Measurements from ENCODE around the gene PRDM5.

Gene PRDM5

DNA sequence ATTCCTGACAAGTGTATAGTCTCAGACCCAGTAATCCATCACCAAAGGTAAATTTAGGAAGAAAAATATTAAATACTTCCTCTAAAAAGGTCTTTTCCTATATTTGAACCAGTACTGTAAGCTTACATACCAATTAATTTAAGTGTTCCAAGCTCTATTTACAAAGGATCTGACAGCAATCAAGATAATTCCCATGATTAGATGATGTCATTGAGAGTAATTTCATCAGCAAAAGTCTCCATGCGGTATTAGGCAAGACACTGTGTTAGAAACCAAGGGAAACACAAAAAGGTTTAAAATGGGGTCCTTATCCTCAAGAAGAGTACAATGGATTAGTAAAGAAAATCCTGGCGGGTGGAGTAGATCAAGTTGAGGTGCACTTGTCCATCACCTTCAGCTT is 198.5 kb downstream of the PRDM5 start:
- Histone ChIP-seq H2AFZ (ENCODE audit: insufficient read depth, low read length, poor library complexity) (no peak overlapping the region), H3K36me3 (ENCODE audit: control insufficient read depth in 1 of 2, insufficient read depth in 2 of 2, low read length in 2 of 2) (peaks cover 0 to 1% of the 10 kb centered on the region in 2 experiments), H3K79me2 (ENCODE audit: control insufficient read depth, insufficient read depth, low read length, poor library complexity) (no peaks in the 10 kb centered on the region), H3K18ac (ENCODE audit: low read length) (no peak overlapping the region), H3K14ac (ENCODE audit: low read length) (no peak overlapping the region), H3K4me3 (ENCODE audit: low read depth, low read length) (no peak overlapping the region), H3K79me1 (ENCODE audit: low read length) (peaks cover 26% of the 10 kb centered on the region), H2BK5ac (ENCODE audit: low read depth, low read length, poor library complexity) (no peak overlapping the region), H3K27me3 (ENCODE audit: insufficient read depth, low read length) (no peaks in the 10 kb centered on the region), H3K4me1 (ENCODE audit: control insufficient read depth in 1 of 2, insufficient read depth in 2 of 2, low read length in 2 of 2) (peaks cover 5 to 10% of the 10 kb centered on the region in 2 experiments), H2AK5ac (ENCODE audit: low read length) (no peak overlapping the region), H2BK12ac (ENCODE audit: low read length) (no peak overlapping the region), H4K91ac (ENCODE audit: low read depth, low read length) (no peak overlapping the region), H3K27ac (ENCODE audit: low read depth, low read length) (no peak overlapping the region), H2BK120ac (ENCODE audit: insufficient read depth, low read length, poor library complexity) (no peak overlapping the region), H4K12ac (ENCODE audit: low read depth, low read length) (no peak overlapping the region), H4K8ac (ENCODE audit: low read depth, low read length) (no peak overlapping the region), H3K4ac (ENCODE audit: low read depth, low read length) (no peak overlapping the region), H3K9me3 (ENCODE audit: insufficient read depth, low read depth, low read length) (no peaks in the 10 kb centered on the region), H3K23ac (ENCODE audit: low read length) (no peak overlapping the region), H3K4me2 (ENCODE audit: low read length) (no peak overlapping the region), H3K9ac (ENCODE audit: low read length) (no peak overlapping the region)
- DNase-seq = no peak
- WGBS (ENCODE audit: extremely low coverage, insufficient coverage, insufficient read length) = no CpG with 5 or more reads among the region's 2 CpGs

DNA sequence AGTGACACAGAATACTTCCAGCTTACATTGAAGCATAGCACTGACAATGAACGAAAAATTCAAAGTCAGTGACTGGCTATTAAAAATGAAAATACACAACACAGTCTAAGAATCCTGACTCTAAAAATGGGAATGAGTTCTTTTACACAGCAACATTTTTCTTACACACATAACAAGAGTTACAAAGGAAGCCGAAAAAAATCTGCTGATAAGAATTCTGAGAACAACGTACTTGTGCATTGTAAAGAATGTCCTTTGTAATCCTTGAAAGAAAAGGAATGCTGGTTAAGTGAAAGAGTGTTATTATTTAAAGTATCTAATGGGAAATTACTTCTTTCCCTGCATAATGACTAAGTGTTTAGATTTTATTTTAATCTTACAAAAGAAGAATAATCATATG is 199.4 kb downstream of the PRDM5 start:
- Histone ChIP-seq H2BK12ac (ENCODE audit: low read length) (no peak overlapping the region), H2AK5ac (ENCODE audit: low read length) (no peak overlapping the region), H3K4me2 (ENCODE audit: low read length) (no peak overlapping the region), H3K36me3 (ENCODE audit: control insufficient read depth in 1 of 2, insufficient read depth in 2 of 2, low read length in 2 of 2) (no peaks in the 10 kb centered on the region), H3K4ac (ENCODE audit: low read depth, low read length) (no peak overlapping the region), H2AFZ (ENCODE audit: insufficient read depth, low read length, poor library complexity) (no peak overlapping the region), H3K27ac (ENCODE audit: low read depth, low read length) (no peak overlapping the region), H4K12ac (ENCODE audit: low read depth, low read length) (no peak overlapping the region), H3K27me3 (ENCODE audit: insufficient read depth, low read length) (no peaks in the 10 kb centered on the region), H3K79me2 (ENCODE audit: control insufficient read depth, insufficient read depth, low read length, poor library complexity) (no peaks in the 10 kb centered on the region), H4K8ac (ENCODE audit: low read depth, low read length) (no peak overlapping the region), H3K23ac (ENCODE audit: low read length) (no peak overlapping the region), H3K4me1 (ENCODE audit: control insufficient read depth in 1 of 2, insufficient read depth in 2 of 2, low read length in 2 of 2) (peaks cover 5 to 10% of the 10 kb centered on the region in 2 experiments), H3K14ac (ENCODE audit: low read length) (no peak overlapping the region), H3K4me3 (ENCODE audit: low read depth, low read length) (no peak overlapping the region), H3K18ac (ENCODE audit: low read length) (no peak overlapping the region), H4K91ac (ENCODE audit: low read depth, low read length) (no peak overlapping the region), H3K9me3 (ENCODE audit: insufficient read depth, low read depth, low read length) (no peaks in the 10 kb centered on the region), H2BK120ac (ENCODE audit: insufficient read depth, low read length, poor library complexity) (no peak overlapping the region), H2BK5ac (ENCODE audit: low read depth, low read length, poor library complexity) (no peak overlapping the region), H3K9ac (ENCODE audit: low read length) (no peak overlapping the region), H3K79me1 (ENCODE audit: low read length) (peaks cover 26% of the 10 kb centered on the region)
- WGBS (ENCODE audit: extremely low coverage, insufficient coverage, insufficient read length) = no CpG with 5 or more reads among the region's 3 CpGs
- DNase-seq = peak in 1 of 2 donors; percentile 56

DNA sequence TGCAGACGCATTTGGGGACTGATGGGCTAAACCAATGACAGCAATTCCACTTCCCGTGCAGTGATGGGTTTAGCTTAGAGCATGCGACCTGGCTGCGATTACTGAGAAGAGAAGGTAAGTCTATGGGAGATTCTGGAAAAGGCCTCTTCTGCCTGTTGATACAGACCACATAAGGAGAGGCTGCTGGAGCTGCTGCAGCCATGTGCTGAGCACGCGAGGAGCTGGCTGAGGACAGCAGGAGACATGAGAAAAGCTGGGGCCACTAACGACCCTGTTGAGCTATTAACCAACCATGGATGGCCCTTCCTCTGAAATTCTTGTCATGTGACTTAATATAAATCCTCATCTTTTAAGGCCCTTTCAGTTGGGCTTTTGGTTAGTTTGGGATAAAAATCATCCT is 199.9 kb downstream of the PRDM5 start:
- Histone ChIP-seq H4K12ac (ENCODE audit: low read depth, low read length) (no peak overlapping the region), H3K27ac (ENCODE audit: low read depth, low read length) (no peak overlapping the region), H2AK5ac (ENCODE audit: low read length) (peak overlapping the region; percentile 49), H4K91ac (ENCODE audit: low read depth, low read length) (peak overlapping the region; percentile 91), H3K14ac (ENCODE audit: low read length) (peak overlapping the region; percentile 56), H2BK120ac (ENCODE audit: insufficient read depth, low read length, poor library complexity) (peak overlapping the region; percentile 74), H3K23ac (ENCODE audit: low read length) (no peak overlapping the region), H2BK5ac (ENCODE audit: low read depth, low read length, poor library complexity) (peak overlapping the region; percentile 21), H3K4me3 (ENCODE audit: low read depth, low read length) (no peak overlapping the region), H3K18ac (ENCODE audit: low read length) (no peak overlapping the region), H3K79me2 (ENCODE audit: control insufficient read depth, insufficient read depth, low read length, poor library complexity) (no peaks in the 10 kb centered on the region), H3K9ac (ENCODE audit: low read length) (no peak overlapping the region), H4K8ac (ENCODE audit: low read depth, low read length) (peak overlapping the region; percentile 76), H3K4me1 (ENCODE audit: control insufficient read depth in 1 of 2, insufficient read depth in 2 of 2, low read length in 2 of 2) (peaks cover 5 to 10% of the 10 kb centered on the region in 2 experiments), H3K4ac (ENCODE audit: low read depth, low read length) (peak overlapping the region; percentile 15), H2AFZ (ENCODE audit: insufficient read depth, low read length, poor library complexity) (peak overlapping the region; percentile 40), H3K9me3 (ENCODE audit: insufficient read depth, low read depth, low read length) (no peaks in the 10 kb centered on the region), H3K4me2 (ENCODE audit: low read length) (no peak overlapping the region), H3K36me3 (ENCODE audit: control insufficient read depth in 1 of 2, insufficient read depth in 2 of 2, low read length in 2 of 2) (no peaks in the 10 kb centered on the region), H3K27me3 (ENCODE audit: insufficient read depth, low read length) (no peaks in the 10 kb centered on the region), H3K79me1 (ENCODE audit: low read length) (peaks cover 28% of the 10 kb centered on the region), H2BK12ac (ENCODE audit: low read length) (peak overlapping the region; percentile 59)
- no CpG with 5 or more reads among the region's 7 CpGs for WGBS (ENCODE audit: extremely low coverage, insufficient coverage, insufficient read length)
- no peak for DNase-seq

DNA sequence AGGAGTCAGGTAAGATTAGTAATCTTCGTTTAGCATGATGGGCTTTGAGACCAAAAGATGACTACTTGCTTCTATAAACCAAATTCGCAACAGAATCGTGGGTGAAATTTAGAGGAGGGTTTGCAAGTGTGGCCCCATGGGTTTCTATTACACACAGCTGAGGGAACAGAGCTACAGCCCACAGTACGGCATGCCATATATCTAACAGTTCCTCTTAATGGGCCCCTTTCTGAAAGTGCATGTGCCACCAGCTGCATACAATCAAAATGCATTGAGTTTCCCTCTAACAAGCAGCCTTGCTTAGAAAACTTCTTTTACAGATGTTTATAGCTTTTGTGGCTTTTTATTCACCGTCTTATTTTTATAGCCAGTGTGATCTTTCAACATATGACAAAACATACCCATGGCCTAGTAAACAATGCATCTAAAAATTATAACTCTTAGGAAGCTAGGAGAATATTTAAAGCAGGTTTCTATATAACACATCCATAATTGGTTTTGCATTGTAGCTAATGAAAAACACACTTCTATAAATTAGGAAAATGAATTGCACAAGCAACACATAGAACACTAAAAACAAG is 202.1 kb downstream of the PRDM5 start:
- Histone ChIP-seq H2AFZ (ENCODE audit: insufficient read depth, low read length, poor library complexity) (no peak overlapping the region), H3K4ac (ENCODE audit: low read depth, low read length) (peak overlapping the region; percentile 39), H3K9ac (ENCODE audit: low read length) (no peak overlapping the region), H2BK5ac (ENCODE audit: low read depth, low read length, poor library complexity) (peak overlapping the region; percentile 49), H2BK120ac (ENCODE audit: insufficient read depth, low read length, poor library complexity) (peak overlapping the region; percentile 82), H3K79me1 (ENCODE audit: low read length) (peaks cover 33% of the 10 kb centered on the region), H3K9me3 (ENCODE audit: insufficient read depth, low read depth, low read length) (no peaks in the 10 kb centered on the region), H2BK12ac (ENCODE audit: low read length) (peak overlapping the region; percentile 98), H2AK5ac (ENCODE audit: low read length) (no peak overlapping the region), H4K12ac (ENCODE audit: low read depth, low read length) (no peak overlapping the region), H4K8ac (ENCODE audit: low read depth, low read length) (peak overlapping the region; percentile 48), H3K14ac (ENCODE audit: low read length) (peak overlapping the region; percentile 79), H3K4me3 (ENCODE audit: low read depth, low read length) (no peak overlapping the region), H3K27me3 (ENCODE audit: insufficient read depth, low read length) (no peaks in the 10 kb centered on the region), H3K27ac (ENCODE audit: low read depth, low read length) (no peak overlapping the region), H3K4me1 (ENCODE audit: control insufficient read depth in 1 of 2, insufficient read depth in 2 of 2, low read length in 2 of 2) (peaks cover 0 to 6% of the 10 kb centered on the region in 2 experiments), H3K79me2 (ENCODE audit: control insufficient read depth, insufficient read depth, low read length, poor library complexity) (no peaks in the 10 kb centered on the region), H3K36me3 (ENCODE audit: control insufficient read depth in 1 of 2, insufficient read depth in 2 of 2, low read length in 2 of 2) (no peaks in the 10 kb centered on the region), H4K91ac (ENCODE audit: low read depth, low read length) (peak overlapping the region; percentile 97), H3K4me2 (ENCODE audit: low read length) (no peak overlapping the region), H3K18ac (ENCODE audit: low read length) (peak overlapping the region; percentile 76), H3K23ac (ENCODE audit: low read length) (no peak overlapping the region)
- no peak for DNase-seq
- no CpG with 5 or more reads among the region's 5 CpGs for WGBS (ENCODE audit: extremely low coverage, insufficient coverage, insufficient read length)
